ENCODE measurements around the gene RUFY1. TPM values are rescaled to one million over a fixed set of nuclear protein-coding genes. Genes with fewer than 3 reads are reported as not detected.
"Not testable (repeated sequence)": the region's sequence is repeated elsewhere in the genome, so short reads cannot be mapped to it uniquely, and the experiment has no call there.

Gene RUFY1
- total RNA-seq, 2 donors from 2014 or later: 48.7 to 55.6 TPM

- no peaks in the 10 kb centered on the region for H3K36me3 ChIP-seq
- H3K9me3 ChIP-seq: no peaks in the 10 kb centered on the region
- no peak overlapping the region for H3K27ac ChIP-seq
- intact Hi-C loops (cut with DNase I): no loop called here
- no peaks in the 10 kb centered on the region for H3K4me1 ChIP-seq (replicated peaks)
- TF ChIP-seq POLR2AphosphoS5 (IDR thresholded peaks at IDR 0.05): no peak
- TF ChIP-seq POLR2A (IDR thresholded peaks at IDR 0.05): no peak
- no peak for TF ChIP-seq CTCF (IDR thresholded peaks at IDR 0.05)
- no peaks in the 10 kb centered on the region for H3K27me3 ChIP-seq (replicated peaks; ENCODE audit: insufficient read depth)
- H3K4me3 ChIP-seq: no peak overlapping the region
- 97% methylated on average over 12 of the region's 12 CpGs for WGBS
- no peak for DNase-seq (ENCODE audit: low spot score)
These were observed 44.6 kb upstream of the RUFY1 start for GRCh38 chr5:179505636-179506261.

GRCh38 chr5:179509239-179509638 is 41.1 kb upstream of the RUFY1 start:
- no peaks in the 10 kb centered on the region for H3K4me1 ChIP-seq (replicated peaks)
- no peaks in the 10 kb centered on the region for H3K36me3 ChIP-seq
- intact Hi-C loops (cut with DNase I): no loop called here
- H3K27ac ChIP-seq: no peak overlapping the region
- no peaks in the 10 kb centered on the region for H3K27me3 ChIP-seq (replicated peaks; ENCODE audit: insufficient read depth)
- DNase-seq (ENCODE audit: low spot score): no peak
- TF ChIP-seq CTCF (IDR thresholded peaks at IDR 0.05): no peak
- no peak for TF ChIP-seq POLR2AphosphoS5 (IDR thresholded peaks at IDR 0.05)
- no peak for TF ChIP-seq POLR2A (IDR thresholded peaks at IDR 0.05)
- no peaks in the 10 kb centered on the region for H3K9me3 ChIP-seq
- WGBS: 14% methylated on average over 4 of the region's 4 CpGs
- no peak overlapping the region for H3K4me3 ChIP-seq

- intact Hi-C loops (cut with DNase I): no loop called here
- WGBS: 80% methylated on average over 1 of the region's 1 CpG
- no peak for TF ChIP-seq POLR2AphosphoS5 (IDR thresholded peaks at IDR 0.05)
- TF ChIP-seq POLR2A (IDR thresholded peaks at IDR 0.05): no peak
- no peak for TF ChIP-seq CTCF (IDR thresholded peaks at IDR 0.05)
- H3K9me3 ChIP-seq: no peaks in the 10 kb centered on the region
- no peak overlapping the region for H3K27ac ChIP-seq
- no peak overlapping the region for H3K4me3 ChIP-seq
- H3K27me3 ChIP-seq (replicated peaks; ENCODE audit: insufficient read depth): no peaks in the 10 kb centered on the region
- no peaks in the 10 kb centered on the region for H3K36me3 ChIP-seq
- no peak for DNase-seq (ENCODE audit: low spot score)
- H3K4me1 ChIP-seq (replicated peaks): no peaks in the 10 kb centered on the region
These were observed 40.5 kb upstream of the RUFY1 start for GRCh38 chr5:179509845-179510244.

- no peak for DNase-seq (ENCODE audit: low spot score)
- TF ChIP-seq CTCF (IDR thresholded peaks at IDR 0.05) (no peak), POLR2A (IDR thresholded peaks at IDR 0.05) (no peak), POLR2AphosphoS5 (IDR thresholded peaks at IDR 0.05) (no peak)
- no peaks in the 10 kb centered on the region for H3K4me1 ChIP-seq (replicated peaks)
- no peaks in the 10 kb centered on the region for H3K9me3 ChIP-seq
- WGBS: 94% methylated on average over 15 of the region's 15 CpGs
- H3K36me3 ChIP-seq: no peaks in the 10 kb centered on the region
- intact Hi-C loops (cut with DNase I): no loop called here
- no peak overlapping the region for H3K27ac ChIP-seq
- no peaks in the 10 kb centered on the region for H3K27me3 ChIP-seq (replicated peaks; ENCODE audit: insufficient read depth)
- H3K4me3 ChIP-seq: no peak overlapping the region
These were observed 37.8 kb upstream of the RUFY1 start for GRCh38 chr5:179512452-179513000.

- 68% methylated on average over 7 of the region's 7 CpGs for WGBS
- H3K27me3 ChIP-seq (replicated peaks; ENCODE audit: insufficient read depth); intact Hi-C loops (cut with DNase I); H3K9me3 ChIP-seq; DNase-seq (ENCODE audit: low spot score); H3K36me3 ChIP-seq; H3K4me3 ChIP-seq; H3K4me1 ChIP-seq (replicated peaks); H3K27ac ChIP-seq: not testable (repeated sequence)
These were observed 34.9 kb upstream of the RUFY1 start for GRCh38 chr5:179515501-179515900.

Measured in prostate gland (tissue), 2 donors.